IPS-15b (cell line): ENCODE measurements around the gene ERC2.

ENCODE experiments used
- H3K27me3 ChIP-seq: one replicate; pipeline ENCODE4 v1.6.1; 2013; ENCODE audit warnings: low read length; ENCODE audit not compliant: control insufficient read depth, insufficient read depth
- H3K36me3 ChIP-seq: one replicate; pipeline ENCODE4 v1.6.1; 2013; ENCODE audit warnings: low read length; ENCODE audit not compliant: control insufficient read depth, insufficient read depth
- H3K4me1 ChIP-seq: one replicate; pipeline ENCODE4 v1.6.1; 2013; ENCODE audit warnings: mild to moderate bottlenecking, low read length; ENCODE audit not compliant: control insufficient read depth, insufficient read depth
- H3K4me3 ChIP-seq: one replicate; pipeline ENCODE4 v1.5.1; 2013; ENCODE audit warnings: low read depth, low read length
- H3K9ac ChIP-seq: one replicate; pipeline ENCODE4 v1.6.1; 2013; ENCODE audit warnings: low read depth, mild to moderate bottlenecking, low read length
- H3K9me3 ChIP-seq: one replicate; pipeline ENCODE4 v1.6.1; 2013; ENCODE audit warnings: mild to moderate bottlenecking, low read length; ENCODE audit not compliant: control insufficient read depth, insufficient read depth

ERC2 gene

GRCh38 chr3:55486857-55487380 lies 981.3 kb downstream of the ERC2 start, which contains the start of gene WNT5A:
Gene WNT5A, minus strand, starts transcription at chr3:55487306. Its CDS starts 321 bp downstream, at chr3:55486985.
- Histone ChIP-seq H3K4me3 (peak within 1 kb of the TSS; percentile 86), H3K9ac (peak within 1 kb of the TSS; percentile 54)

DNA sequence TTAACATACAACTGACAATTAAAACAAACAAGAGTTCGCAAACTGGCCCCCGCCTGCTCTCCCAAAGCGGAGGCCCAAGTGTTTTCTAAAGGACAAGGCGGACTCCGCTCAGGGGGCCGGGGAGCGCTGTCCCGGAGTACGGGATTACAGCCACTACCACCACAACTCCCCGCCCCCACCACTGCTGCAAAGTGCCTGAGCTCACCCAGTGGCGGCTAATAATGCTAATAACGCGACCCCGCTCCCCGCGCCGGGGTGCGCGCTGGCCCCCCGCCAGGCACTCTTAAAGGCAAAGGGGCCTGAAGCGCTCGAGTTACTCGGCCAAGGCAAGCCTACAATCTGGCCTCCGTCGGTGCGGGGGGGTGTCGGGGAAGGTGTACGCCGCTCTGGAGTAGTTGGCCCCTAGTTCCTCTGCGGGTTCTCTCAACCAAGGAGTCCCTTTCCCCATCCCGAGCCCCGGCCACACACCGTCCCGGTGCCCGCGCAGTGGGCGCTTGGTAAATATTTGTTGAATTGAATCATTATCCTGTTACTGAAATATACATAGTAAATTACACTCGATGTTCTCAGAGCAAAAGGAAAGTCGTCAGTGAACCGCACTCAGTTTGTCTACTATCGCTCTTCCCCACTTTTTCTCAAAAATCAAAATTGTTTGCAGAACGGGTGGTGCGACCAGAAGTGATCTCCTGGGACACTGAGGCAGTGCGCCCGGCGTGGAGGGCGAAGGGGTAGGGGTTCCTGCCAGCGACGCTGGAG lies 982.0 kb downstream of the ERC2 start:
- Histone ChIP-seq H3K9ac (no peak overlapping the region), H3K36me3 (no peaks in the 10 kb centered on the region), H3K27me3 (peaks cover 73% of the 10 kb centered on the region), H3K4me1 (peaks cover 5% of the 10 kb centered on the region), H3K4me3 (peak overlapping the region; percentile 86), H3K9me3 (no peaks in the 10 kb centered on the region)

More at GRCh38 chr3:55486857-55487380, 981.3 kb downstream of the ERC2 start, which contains the start of gene WNT5A:
- H3K9me3 ChIP-seq: no peaks in the 10 kb centered on the region
- H3K4me1 ChIP-seq: peaks cover 3% of the 10 kb centered on the region
- H3K27me3 ChIP-seq: peaks cover 73% of the 10 kb centered on the region
- H3K36me3 ChIP-seq: no peaks in the 10 kb centered on the region

GRCh38 chr3:55484801-55485791 lies 983.2 kb downstream of the ERC2 start:
- no peaks in the 10 kb centered on the region for H3K36me3 ChIP-seq
- peaks cover 4% of the 10 kb centered on the region for H3K4me1 ChIP-seq
- H3K9me3 ChIP-seq: no peaks in the 10 kb centered on the region
- H3K4me3 ChIP-seq: peak overlapping the region; percentile 86
- H3K9ac ChIP-seq: peak overlapping the region; percentile 70
- H3K27me3 ChIP-seq: peaks cover 72% of the 10 kb centered on the region

- H3K4me1 ChIP-seq: peaks cover 3% of the 10 kb centered on the region
- H3K9ac ChIP-seq: no peak overlapping the region
- no peaks in the 10 kb centered on the region for H3K36me3 ChIP-seq
- peaks cover 72% of the 10 kb centered on the region for H3K27me3 ChIP-seq
- peak overlapping the region; percentile 82 for H3K4me3 ChIP-seq
- H3K9me3 ChIP-seq: no peaks in the 10 kb centered on the region
These were observed 984.0 kb downstream of the ERC2 start for GRCh38 chr3:55484191-55484689.

- Histone ChIP-seq H3K4me1 (peaks cover 3% of the 10 kb centered on the region), H3K4me3 (peak overlapping the region; percentile 82), H3K9ac (no peak overlapping the region), H3K27me3 (peaks cover 72% of the 10 kb centered on the region), H3K9me3 (no peaks in the 10 kb centered on the region), H3K36me3 (no peaks in the 10 kb centered on the region)
These were observed 984.8 kb downstream of the ERC2 start for GRCh38 chr3:55483196-55484095.

DNA sequence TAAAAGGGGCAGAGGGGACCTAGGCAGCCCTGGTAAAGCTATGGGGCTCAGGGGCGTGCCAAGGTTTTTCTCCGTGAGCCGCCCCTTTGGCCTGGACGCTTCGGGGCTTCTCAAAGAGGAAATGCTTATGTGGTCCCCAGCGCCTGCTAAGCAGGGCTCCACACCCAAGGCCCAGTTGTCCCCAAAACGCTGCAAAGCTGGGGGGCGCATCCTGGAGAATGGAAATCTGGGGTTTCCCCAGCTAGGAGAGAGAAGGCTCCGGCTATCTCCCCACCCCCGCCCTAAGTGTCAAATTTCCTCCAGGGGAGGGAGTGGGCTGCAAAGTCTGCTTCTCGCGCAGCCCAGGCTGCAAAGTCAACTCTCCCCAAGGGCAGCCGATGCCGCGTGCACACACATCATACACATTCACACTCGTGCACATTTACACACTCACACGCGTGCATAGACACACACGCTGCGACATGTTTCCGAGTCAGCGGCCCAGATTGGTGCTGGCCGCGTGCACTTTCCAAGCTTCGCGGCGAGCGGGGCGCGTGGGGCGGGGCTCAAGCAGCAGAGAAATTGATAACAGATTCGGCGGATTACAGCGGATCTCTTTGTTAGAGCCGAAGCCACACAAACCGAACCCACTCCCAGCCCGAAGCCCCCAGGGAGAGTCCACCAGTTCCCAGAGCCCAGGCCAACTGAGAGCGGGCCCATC lies 985.6 kb downstream of the ERC2 start:
- Histone ChIP-seq H3K27me3 (peaks cover 79% of the 10 kb centered on the region), H3K9me3 (no peaks in the 10 kb centered on the region), H3K4me1 (peaks cover 3% of the 10 kb centered on the region), H3K9ac (no peak overlapping the region), H3K4me3 (peak overlapping the region; percentile 82), H3K36me3 (no peaks in the 10 kb centered on the region)

GRCh38 chr3:55481744-55482495 lies 986.3 kb downstream of the ERC2 start:
- H3K27me3 ChIP-seq: peaks cover 80% of the 10 kb centered on the region
- H3K9ac ChIP-seq: peak overlapping the region; percentile 70
- H3K9me3 ChIP-seq: no peaks in the 10 kb centered on the region
- H3K4me3 ChIP-seq: peak overlapping the region; percentile 82
- H3K36me3 ChIP-seq: no peaks in the 10 kb centered on the region
- H3K4me1 ChIP-seq: peaks cover 3% of the 10 kb centered on the region

- H3K4me3 ChIP-seq: peak overlapping the region; percentile 82
- no peaks in the 10 kb centered on the region for H3K9me3 ChIP-seq
- H3K27me3 ChIP-seq: peaks cover 83% of the 10 kb centered on the region
- no peak overlapping the region for H3K9ac ChIP-seq
- peaks cover 3% of the 10 kb centered on the region for H3K4me1 ChIP-seq
- H3K36me3 ChIP-seq: no peaks in the 10 kb centered on the region
These were observed 987.1 kb downstream of the ERC2 start for GRCh38 chr3:55480911-55481743.
